Panc1 (cell line): ENCODE measurements around the gene TM7SF2. TPM values are rescaled to one million over a fixed set of nuclear protein-coding genes. Genes with fewer than 3 reads are reported as not detected.

Experiments
- ATAC-seq: fragments of 200-7000 bp; cut with Tn5 transposase; 2 replicates; pipeline ENCODE4 v1.9.1; 2020; ENCODE audit warnings: mild to moderate bottlenecking, moderate library complexity
- BruUV-seq: library from RNA; stranded (reverse); fragments of 400-500 nt; replicated peaks from 2 replicates; lab custom pipeline; 2021; lab: Mats Ljungman, UMichigan
- CTCF ChIA-PET: fragments of 300-600 bp; sonication (Branson Sonifier 250); formaldehyde crosslinking; loops from one replicate; lab custom pipeline; 2022; ENCODE audit warnings: antibody characterized with exemption; lab: Charles Lee
- POLR2A ChIA-PET: fragments of 300-600 bp; sonication (Branson Sonifier 250); formaldehyde crosslinking; loops from one replicate; lab custom pipeline; 2022; ENCODE audit warnings: antibody characterized with exemption; lab: Charles Lee
- DNase-seq: peaks from one replicate; pipeline ENCODE4 v3.0.0-alpha.2; 2010; ENCODE audit warnings: low read depth, low spot score
- H3K27ac ChIP-seq: 2 replicates; pipeline ENCODE4 v1.5.1; 2011; ENCODE audit warnings: mild to moderate bottlenecking, low read length, inconsistent platforms
- H3K27me3 ChIP-seq: fragments of 200-500 bp; sonication (Bioruptor generic); 2 replicates; pipeline ENCODE4 v1.6.0; 2014; ENCODE audit warnings: low read length, inconsistent platforms; ENCODE audit not compliant: control insufficient read depth, insufficient read depth
- H3K36me3 ChIP-seq: fragments of 200-500 bp; sonication (Bioruptor generic); 2 replicates; pipeline ENCODE4 v1.5.1; 2014; ENCODE audit warnings: inconsistent platforms, mild to moderate bottlenecking, low read length, moderate library complexity; ENCODE audit not compliant: control insufficient read depth, insufficient read depth
- H3K4me1 ChIP-seq: 2 replicates; pipeline ENCODE4 v1.5.1; 2011; ENCODE audit warnings: inconsistent platforms, mild to moderate bottlenecking, low read length, moderate library complexity; ENCODE audit not compliant: control insufficient read depth, insufficient read depth
- H3K4me3 ChIP-seq, 2 experiments: 2 replicates each; pipeline ENCODE4 v1.5.1; 2011 to 2012; ENCODE audit warnings: low read depth in 2 of 2, low read length in 2 of 2, mild to moderate bottlenecking in 2 of 2, inconsistent platforms in 1 of 2, moderate library complexity in 1 of 2
- H3K9me3 ChIP-seq: fragments of 200-500 bp; sonication (Bioruptor generic); 2 replicates; pipeline ENCODE4 v1.5.1; 2014; ENCODE audit warnings: low read depth, mild to moderate bottlenecking, inconsistent platforms, low read length, moderate library complexity; ENCODE audit not compliant: control insufficient read depth, insufficient read depth
- POLR2AphosphoS5 ChIP-seq: IDR thresholded peaks from 2 replicates; pipeline ENCODE4 v1.6.1; 2012; ENCODE audit warnings: mild to moderate bottlenecking, low read depth, low read length, moderate library complexity
- SIN3A ChIP-seq: IDR thresholded peaks from 2 replicates; pipeline ENCODE4 v1.6.1; 2012; ENCODE audit warnings: low read depth, mild to moderate bottlenecking, low read length, moderate library complexity, borderline replicate concordance; ENCODE audit not compliant: insufficient read depth
- TCF7L2 ChIP-seq: IDR thresholded peaks from 2 replicates; pipeline ENCODE4 v1.6.1; 2011; ENCODE audit warnings: mild to moderate bottlenecking, low read depth, low read length, inconsistent platforms
- in situ Hi-C: cut with HindIII; loops from 2 replicates; pipeline ENCODE4 v1.10.0; 2016; ENCODE audit warnings: low sequenced_read_pairs, low pct_unique_long_range_greater_than_20kb
- intact Hi-C: fragments of 100-400 bp; cut with micrococcal nuclease; formaldehyde crosslinking; loops from one replicate; pipeline ENCODE4 v1.10.0; 2022; ENCODE audit not compliant: unreplicated experiment
- total RNA-seq: library from RNA; stranded (reverse); gene quantifications from one replicate; pipeline ENCODE4 v1.2.1, GENCODE V29; 2021; ENCODE audit not compliant: unreplicated experiment
- TF ChIP-seq, protein P1 (sequence below): fragments of 450-650 bp; IDR thresholded peaks from 2 replicates; pipeline ENCODE4 v1.5.1; 2017; ENCODE audit warnings: mild to moderate bottlenecking
- TF ChIP-seq, protein P2 (sequence below), 2 experiments: IDR thresholded peaks; 2 replicates each; pipeline ENCODE4 v1.6.1; 2011 to 2012; ENCODE audit warnings: low read depth in 2 of 2, control low read depth in 1 of 2, low read length in 1 of 2, mild to moderate bottlenecking in 1 of 2, moderate library complexity in 1 of 2; ENCODE audit not compliant: insufficient read depth in 1 of 2

TM7SF2 gene
- total RNA-seq, 1 experiment from 2014 or later = 85.4 TPM

DNA sequence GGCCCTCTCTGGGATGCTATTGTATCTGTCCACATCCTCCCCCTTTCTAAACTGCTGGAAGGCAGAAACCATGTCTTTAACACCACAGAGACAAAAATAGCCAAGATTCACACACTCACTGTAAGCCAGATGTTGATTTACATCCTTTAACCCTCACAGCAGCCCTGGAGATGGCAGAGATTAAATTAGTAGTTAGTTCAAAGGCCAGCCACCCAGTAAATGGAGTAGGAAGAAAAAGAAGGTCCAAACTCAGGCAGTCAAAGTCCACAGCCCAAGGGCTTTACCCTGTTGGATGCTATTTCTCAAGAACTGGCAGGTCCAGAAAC, 8.0 kb downstream of the TM7SF2 start:
- Histone ChIP-seq H3K27me3 (no peaks in the 10 kb centered on the region), H3K4me3 (no peak overlapping the region), H3K9me3 (no peaks in the 10 kb centered on the region), H3K4me1 (peaks cover 24% of the 10 kb centered on the region), H3K27ac (no peak overlapping the region), H3K36me3 (peaks cover 16% of the 10 kb centered on the region)
- TF ChIP-seq, protein P1, sequence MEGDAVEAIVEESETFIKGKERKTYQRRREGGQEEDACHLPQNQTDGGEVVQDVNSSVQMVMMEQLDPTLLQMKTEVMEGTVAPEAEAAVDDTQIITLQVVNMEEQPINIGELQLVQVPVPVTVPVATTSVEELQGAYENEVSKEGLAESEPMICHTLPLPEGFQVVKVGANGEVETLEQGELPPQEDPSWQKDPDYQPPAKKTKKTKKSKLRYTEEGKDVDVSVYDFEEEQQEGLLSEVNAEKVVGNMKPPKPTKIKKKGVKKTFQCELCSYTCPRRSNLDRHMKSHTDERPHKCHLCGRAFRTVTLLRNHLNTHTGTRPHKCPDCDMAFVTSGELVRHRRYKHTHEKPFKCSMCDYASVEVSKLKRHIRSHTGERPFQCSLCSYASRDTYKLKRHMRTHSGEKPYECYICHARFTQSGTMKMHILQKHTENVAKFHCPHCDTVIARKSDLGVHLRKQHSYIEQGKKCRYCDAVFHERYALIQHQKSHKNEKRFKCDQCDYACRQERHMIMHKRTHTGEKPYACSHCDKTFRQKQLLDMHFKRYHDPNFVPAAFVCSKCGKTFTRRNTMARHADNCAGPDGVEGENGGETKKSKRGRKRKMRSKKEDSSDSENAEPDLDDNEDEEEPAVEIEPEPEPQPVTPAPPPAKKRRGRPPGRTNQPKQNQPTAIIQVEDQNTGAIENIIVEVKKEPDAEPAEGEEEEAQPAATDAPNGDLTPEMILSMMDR = no peak
- TF ChIP-seq, protein P2, sequence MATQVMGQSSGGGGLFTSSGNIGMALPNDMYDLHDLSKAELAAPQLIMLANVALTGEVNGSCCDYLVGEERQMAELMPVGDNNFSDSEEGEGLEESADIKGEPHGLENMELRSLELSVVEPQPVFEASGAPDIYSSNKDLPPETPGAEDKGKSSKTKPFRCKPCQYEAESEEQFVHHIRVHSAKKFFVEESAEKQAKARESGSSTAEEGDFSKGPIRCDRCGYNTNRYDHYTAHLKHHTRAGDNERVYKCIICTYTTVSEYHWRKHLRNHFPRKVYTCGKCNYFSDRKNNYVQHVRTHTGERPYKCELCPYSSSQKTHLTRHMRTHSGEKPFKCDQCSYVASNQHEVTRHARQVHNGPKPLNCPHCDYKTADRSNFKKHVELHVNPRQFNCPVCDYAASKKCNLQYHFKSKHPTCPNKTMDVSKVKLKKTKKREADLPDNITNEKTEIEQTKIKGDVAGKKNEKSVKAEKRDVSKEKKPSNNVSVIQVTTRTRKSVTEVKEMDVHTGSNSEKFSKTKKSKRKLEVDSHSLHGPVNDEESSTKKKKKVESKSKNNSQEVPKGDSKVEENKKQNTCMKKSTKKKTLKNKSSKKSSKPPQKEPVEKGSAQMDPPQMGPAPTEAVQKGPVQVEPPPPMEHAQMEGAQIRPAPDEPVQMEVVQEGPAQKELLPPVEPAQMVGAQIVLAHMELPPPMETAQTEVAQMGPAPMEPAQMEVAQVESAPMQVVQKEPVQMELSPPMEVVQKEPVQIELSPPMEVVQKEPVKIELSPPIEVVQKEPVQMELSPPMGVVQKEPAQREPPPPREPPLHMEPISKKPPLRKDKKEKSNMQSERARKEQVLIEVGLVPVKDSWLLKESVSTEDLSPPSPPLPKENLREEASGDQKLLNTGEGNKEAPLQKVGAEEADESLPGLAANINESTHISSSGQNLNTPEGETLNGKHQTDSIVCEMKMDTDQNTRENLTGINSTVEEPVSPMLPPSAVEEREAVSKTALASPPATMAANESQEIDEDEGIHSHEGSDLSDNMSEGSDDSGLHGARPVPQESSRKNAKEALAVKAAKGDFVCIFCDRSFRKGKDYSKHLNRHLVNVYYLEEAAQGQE (IDR thresholded peaks at IDR 0.05; ENCODE audit: insufficient read depth in 1 of 2, low read depth in 2 of 2, low read length in 1 of 2) = no peak
- TF ChIP-seq SIN3A (no peak), POLR2AphosphoS5 (no peak), TCF7L2 (no peak)
- CTCF ChIA-PET = interaction anchor here (0.7 kb wide), 1 partner anchor 290 kb away, joined by 4 read pairs; no protein-coding TSS in a partner anchor
- POLR2A ChIA-PET = no interaction called here
- DNase-seq (no peak), ATAC-seq (no peak)
- no TSS peak for BruUV-seq
- in situ Hi-C loops = no loop called here
- intact Hi-C loops = loop anchor here (10.0 kb wide), 1 partner anchor 275 kb away; the partner anchor contains the start of gene CDC42BPG

DNA sequence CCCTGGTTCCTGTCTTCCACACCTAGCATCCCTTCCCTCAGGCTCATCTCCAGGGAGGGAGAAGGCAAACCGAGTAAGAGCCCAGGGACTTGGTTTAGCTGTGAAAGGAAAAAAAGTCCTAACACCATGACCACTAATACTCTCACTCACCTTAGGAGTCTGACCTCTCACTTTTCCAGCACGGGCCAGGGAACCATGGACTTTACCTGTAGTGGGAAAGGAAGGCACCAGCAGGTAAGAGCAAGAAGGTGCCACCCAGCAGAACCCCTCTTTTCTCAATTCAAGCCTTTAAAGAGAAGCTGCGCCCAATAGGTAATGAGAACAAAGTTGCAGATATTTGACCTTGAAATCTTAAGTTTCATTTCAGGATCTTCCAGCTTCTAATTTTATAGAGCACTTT, 9.2 kb downstream of the TM7SF2 start:
- TF ChIP-seq, protein P2 (IDR thresholded peaks at IDR 0.05; ENCODE audit: insufficient read depth in 1 of 2, low read depth in 2 of 2, low read length in 1 of 2) = no peak
- TF ChIP-seq, protein P1 = no peak
- no peak for TF ChIP-seq POLR2AphosphoS5
- TF ChIP-seq TCF7L2 = no peak
- no peak for TF ChIP-seq SIN3A
- no peaks in the 10 kb centered on the region for H3K27me3 ChIP-seq
- ChIA-PET CTCF (no interaction called here), POLR2A (interaction anchor here (0.6 to 2.4 kb wide), 3 partner anchors 14 to 77 kb away, joined by 4 to 14 read pairs (median 10); partner anchors contain the start of gene SYVN1)
- intact Hi-C loops = no loop called here
- H3K27ac ChIP-seq = peak overlapping the region; percentile 99
- H3K4me3 ChIP-seq = peak overlapping the region; percentile 70 to 96
- peaks cover 23% of the 10 kb centered on the region for H3K4me1 ChIP-seq
- ATAC-seq (no peak), DNase-seq (no peak)
- H3K36me3 ChIP-seq = peaks cover 23% of the 10 kb centered on the region
- TSS peak; percentile 87 for BruUV-seq
- no peaks in the 10 kb centered on the region for H3K9me3 ChIP-seq
- in situ Hi-C loops = no loop called here
